ENCODE results near the gene SHF.
A peak's percentile ranks its signal among the peaks of the same experiment; 100 is the strongest.

SHF gene

DNA sequence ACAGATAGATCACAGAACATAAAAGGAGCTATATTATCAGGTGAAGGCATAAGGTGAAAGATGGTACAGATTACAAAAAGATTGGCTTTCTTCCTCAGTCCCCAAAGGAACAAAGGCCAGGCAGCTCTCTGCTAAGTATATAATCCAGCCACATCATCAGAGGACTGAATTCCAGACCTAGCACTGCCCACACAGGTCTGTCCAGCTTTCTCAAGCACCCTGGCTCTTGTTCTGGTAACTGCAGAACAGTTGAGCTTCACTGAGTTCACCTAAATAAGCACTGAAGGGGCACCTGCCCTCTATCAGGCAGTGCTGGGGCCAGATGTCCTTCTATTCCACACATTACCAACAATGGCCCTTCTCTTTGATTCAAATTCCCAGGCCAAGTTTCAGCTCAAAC, 64.4 kb downstream of the SHF start:
- no peak for DNase-seq

DNA sequence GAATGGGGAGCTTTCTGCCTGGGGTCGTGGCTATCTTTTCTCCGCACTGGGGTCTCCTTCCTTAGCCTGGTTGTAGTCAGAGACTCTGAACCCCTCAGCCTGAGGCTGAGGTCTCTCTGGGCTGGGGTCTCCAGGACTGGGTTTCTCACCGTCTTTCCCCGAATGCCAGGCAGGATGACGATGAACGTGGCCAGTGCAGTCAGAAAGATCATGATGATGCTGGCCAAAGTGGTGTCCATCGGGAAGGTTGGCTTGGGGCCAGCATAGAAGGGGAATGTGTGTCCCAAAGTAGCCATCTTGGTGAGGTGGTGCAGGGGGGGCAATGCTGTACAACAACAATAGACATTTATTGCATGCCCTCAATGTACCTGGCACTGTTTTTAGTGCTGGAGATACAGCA, 65.0 kb downstream of the SHF start:
- DNase-seq = no peak

DNA sequence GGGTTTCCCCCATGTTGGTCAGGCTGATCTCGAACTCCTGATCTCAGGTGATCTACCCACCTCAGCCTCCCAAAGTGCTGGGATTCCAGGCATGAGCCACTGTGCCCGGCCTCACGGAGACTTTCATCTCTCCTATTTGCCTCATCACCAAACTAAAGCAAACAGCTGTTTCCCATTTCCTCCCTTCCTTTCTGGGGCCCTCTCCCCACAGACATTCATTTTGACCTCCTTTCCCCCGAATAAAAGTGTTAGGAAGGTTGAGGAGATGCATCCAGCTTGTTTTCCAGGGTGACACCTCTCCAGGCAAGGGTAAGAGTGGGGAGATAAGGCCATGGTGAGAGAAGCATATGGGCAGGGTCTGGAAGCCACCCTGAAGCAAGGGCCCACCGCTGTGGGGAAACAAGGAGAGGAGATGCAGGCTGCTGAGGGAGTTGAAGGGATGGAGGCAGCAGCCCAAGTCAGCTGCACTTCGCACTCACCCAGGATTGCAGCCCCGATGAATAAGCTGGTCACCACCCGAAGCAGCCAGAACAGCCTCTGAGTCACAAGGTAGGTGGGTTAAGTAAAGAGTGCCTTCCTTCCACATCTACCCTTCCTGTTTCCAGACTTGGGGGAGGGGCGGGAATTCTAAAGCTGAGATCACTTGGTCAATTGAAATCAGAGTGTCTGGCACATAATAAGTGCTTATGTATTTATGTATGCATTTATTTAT, 65.9 kb downstream of the SHF start:
- DNase-seq = no peak

DNA sequence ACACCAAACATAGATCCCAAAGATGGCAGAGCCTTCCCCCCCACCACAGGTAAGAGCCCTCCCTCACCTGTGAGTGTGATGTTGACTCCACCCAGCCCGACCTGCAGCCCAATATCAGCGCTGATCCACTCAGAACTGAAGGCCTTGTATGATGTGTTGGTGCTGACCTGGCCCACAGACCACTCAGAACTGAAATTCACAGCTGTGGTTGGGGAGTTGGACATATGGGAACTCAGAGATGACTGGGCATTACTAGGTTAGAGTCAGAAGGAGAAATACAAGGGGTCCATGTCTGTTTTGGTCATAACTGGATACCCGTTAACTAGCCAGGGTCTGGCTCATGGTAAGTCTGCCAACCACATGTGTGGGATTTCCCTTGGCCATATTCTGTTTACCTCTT, 66.7 kb downstream of the SHF start:
- DNase-seq = no peak

DNA sequence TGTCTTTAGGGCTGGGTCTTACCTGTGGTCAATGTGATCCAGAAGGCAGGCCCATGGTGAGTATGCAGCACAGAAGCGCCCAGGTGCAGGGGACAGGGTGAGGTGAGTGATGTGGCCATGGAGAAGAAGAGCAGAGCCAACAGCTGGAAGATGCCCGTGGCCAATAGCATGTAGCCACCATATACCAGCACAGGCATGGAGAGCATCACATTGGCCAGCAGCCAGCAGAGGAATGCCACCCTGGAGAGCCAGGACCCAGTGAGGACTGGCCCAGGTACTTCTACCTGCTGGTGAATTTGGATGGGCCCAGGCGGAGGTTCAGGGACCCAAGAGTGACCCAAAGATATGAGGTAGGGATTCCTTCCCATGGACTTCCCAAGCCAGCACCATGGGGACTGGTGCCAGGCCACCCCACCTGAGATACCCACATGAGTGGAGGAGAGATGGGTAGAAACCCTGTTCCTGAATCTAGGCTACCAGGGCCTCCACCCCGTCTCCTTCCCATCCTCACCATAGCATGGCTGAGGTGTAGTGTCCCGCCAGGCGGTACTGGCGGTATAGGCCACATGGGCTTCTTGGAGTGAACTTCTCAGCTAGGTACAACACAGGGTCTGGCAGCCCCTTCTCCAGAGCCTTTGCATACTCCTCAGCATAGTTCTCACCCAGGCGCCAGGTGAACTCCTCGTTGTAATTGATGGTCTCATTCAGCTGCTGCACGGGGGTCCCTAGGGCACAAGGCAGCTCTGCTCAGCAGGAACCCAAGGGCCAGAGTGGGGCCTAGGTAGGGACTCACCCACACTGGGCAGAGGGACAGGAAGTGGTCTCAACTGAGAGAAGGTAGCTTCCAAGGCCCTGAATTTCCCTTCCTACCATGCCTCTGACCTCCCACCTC, 67.4 kb downstream of the SHF start:
- no peak for DNase-seq

DNA sequence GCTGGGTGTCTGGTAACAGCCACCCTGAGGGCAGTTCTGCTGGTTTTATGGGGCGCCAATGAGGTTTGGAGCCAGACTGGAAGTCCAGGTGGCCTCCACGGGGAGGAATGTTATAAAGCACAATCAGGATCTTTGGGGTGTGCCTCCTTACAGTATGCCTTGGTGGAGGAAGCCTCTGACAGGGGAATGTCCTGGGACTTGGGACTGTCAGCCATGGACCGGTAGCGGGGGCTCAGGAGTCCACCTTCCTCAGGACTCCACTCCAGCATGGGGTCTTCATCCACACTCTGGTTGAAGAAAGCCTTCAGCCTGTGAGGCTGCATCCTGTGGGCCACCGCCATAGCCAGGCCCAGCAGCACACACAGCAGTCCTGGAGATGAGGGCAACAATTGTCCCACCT, 68.8 kb downstream of the SHF start:
- no peak for DNase-seq

DNA sequence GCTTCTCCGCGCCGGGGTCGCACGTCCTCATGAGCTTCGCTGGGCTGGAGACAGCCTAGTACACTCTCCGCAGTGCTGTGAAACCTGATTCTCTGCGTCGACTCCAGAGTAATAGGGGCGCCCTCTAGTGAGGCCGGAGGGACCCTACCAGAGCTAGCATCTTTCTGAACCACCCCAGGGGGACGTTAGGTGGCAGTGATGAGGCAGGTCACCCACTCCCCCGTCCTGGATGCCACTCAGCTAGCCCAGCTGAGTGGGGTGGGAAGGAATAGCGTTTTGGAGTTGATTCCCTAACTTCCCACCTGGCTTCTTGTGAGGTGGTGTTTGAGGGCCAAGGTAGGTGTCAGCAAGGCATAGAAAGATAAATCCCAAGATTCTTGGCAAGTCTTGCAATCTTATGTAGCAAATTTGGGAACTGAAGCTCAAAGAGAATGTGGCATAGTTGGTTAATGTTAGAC, 69.6 kb downstream of the SHF start:
- DNase-seq = peak; percentile 58

DNA sequence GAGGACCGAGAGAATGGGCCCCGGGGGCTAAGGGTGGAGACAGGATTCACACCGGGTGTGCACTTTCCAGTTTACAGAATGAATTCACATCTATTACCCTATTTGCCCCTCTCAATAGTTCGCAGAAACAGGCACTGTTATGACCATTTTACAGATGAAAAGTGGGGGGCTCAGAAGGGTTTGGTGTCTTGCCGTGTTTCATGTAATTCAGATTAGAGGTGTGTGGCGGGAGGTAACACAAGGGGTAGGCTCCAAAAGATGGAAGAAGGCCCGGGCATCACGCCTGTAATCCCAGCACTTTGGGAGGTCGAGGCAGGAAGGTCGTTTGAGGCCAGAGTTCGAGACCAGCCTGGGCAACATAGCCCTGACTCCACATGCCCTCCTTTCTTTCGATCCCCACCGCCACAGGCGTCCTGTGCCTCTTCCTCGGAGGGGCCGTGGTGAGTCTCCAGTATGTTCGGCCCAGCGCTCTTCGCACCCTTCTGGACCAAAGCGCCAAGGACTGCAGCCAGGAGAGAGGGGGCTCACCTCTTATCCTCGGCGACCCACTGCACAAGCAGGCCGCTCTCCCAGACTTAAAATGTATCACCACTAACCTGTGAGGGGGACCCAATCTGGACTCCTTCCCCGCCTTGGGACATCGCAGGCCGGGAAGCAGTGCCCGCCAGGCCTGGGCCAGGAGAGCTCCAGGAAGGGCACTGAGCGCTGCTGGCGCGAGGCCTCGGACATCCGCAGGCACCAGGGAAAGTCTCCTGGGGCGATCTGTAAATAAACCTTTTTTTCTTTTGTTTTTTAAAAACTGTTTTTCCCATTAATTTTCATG, 70.2 kb downstream of the SHF start:
- no peak for DNase-seq
